Mesendoderm (in vitro differentiated cells): ENCODE results near the gene PPA1.

Experiments
- DNase-seq: peaks from one replicate; pipeline ENCODE4 v3.0.0; 2013
- H2AK5ac ChIP-seq: 2 replicates; pipeline ENCODE4 v1.6.1; 2013; ENCODE audit warnings: low read length, inconsistent platforms
- H2BK120ac ChIP-seq: 2 replicates; pipeline ENCODE4 v1.6.1; 2013; ENCODE audit warnings: low read depth, mild to moderate bottlenecking, low read length, moderate library complexity, mixed read lengths
- H2BK15ac ChIP-seq: replicated peaks from 2 replicates; pipeline ENCODE4 v1.6.1; 2013; ENCODE audit warnings: low read depth, mild to moderate bottlenecking, moderate library complexity
- H2BK5ac ChIP-seq: 2 replicates; pipeline ENCODE4 v1.6.1; 2013; ENCODE audit warnings: low read length, inconsistent platforms
- H3K18ac ChIP-seq: 2 replicates; pipeline ENCODE4 v1.6.1; 2013; ENCODE audit warnings: mild to moderate bottlenecking, low read length, mixed read lengths
- H3K23ac ChIP-seq: one replicate; pipeline ENCODE4 v1.6.1; 2013; ENCODE audit warnings: low read length
- H3K27ac ChIP-seq: 2 replicates; pipeline ENCODE4 v1.5.1; 2013; ENCODE audit warnings: low read depth, mild to moderate bottlenecking, inconsistent platforms, low read length, moderate library complexity
- H3K27me3 ChIP-seq: 2 replicates; pipeline ENCODE4 v1.6.1; 2013; ENCODE audit warnings: low read length, control low read depth, mild to moderate bottlenecking, inconsistent platforms; ENCODE audit not compliant: insufficient read depth, poor library complexity
- H3K36me3 ChIP-seq: 2 replicates; pipeline ENCODE4 v1.6.1; 2013; ENCODE audit warnings: low read length, inconsistent platforms; ENCODE audit not compliant: control insufficient read depth, insufficient read depth
- H3K4ac ChIP-seq: one replicate; pipeline ENCODE4 v1.6.1; 2013; ENCODE audit warnings: low read depth, mild to moderate bottlenecking, low read length, moderate library complexity
- H3K4me1 ChIP-seq: 2 replicates; pipeline ENCODE4 v1.6.1; 2013; ENCODE audit warnings: low read depth, low read length, inconsistent platforms; ENCODE audit not compliant: control insufficient read depth
- H3K4me2 ChIP-seq: 2 replicates; pipeline ENCODE4 v1.6.1; 2013; ENCODE audit warnings: low read length
- H3K4me3 ChIP-seq: 2 replicates; pipeline ENCODE4 v1.5.1; 2013; ENCODE audit warnings: mild to moderate bottlenecking, low read length
- H3K56ac ChIP-seq: one replicate; pipeline ENCODE4 v1.6.1; 2013; ENCODE audit warnings: low read length
- H3K79me1 ChIP-seq: 2 replicates; pipeline ENCODE4 v1.6.1; 2013; ENCODE audit warnings: low read length, inconsistent platforms
- H3K79me2 ChIP-seq: 2 replicates; pipeline ENCODE4 v1.6.1; 2013; ENCODE audit warnings: mild to moderate bottlenecking, low read length; ENCODE audit not compliant: control insufficient read depth, insufficient read depth
- H3K9ac ChIP-seq: 2 replicates; pipeline ENCODE4 v1.6.1; 2013; ENCODE audit warnings: low read length, inconsistent platforms
- H4K5ac ChIP-seq: one replicate; pipeline ENCODE4 v1.6.1; 2013; ENCODE audit warnings: low read length
- H4K8ac ChIP-seq: one replicate; pipeline ENCODE4 v1.6.1; 2013; ENCODE audit warnings: low read depth, mild to moderate bottlenecking, control low read depth, low read length, moderate library complexity
- WGBS: extraction: QIAGEN DNeasy Blood & Tissue Kit; methylation state at CpG from one replicate; pipeline ENCODE4 v1.1.7; 2013; ENCODE audit warnings: low lambda C conversion rate, missing lambda C conversion rate; ENCODE audit not compliant: insufficient coverage; ENCODE audit errors: extremely low coverage; 5-methylcytosine and 5-hydroxymethylcytosine counted together

PPA1 gene

GRCh38 chr10:70232859-70233108, 445 bp downstream of the PPA1 start:
- Histone ChIP-seq H3K23ac (peak overlapping the region; percentile 36), H3K4me1 (no peaks in the 10 kb centered on the region), H2BK5ac (no peak overlapping the region), H3K4me2 (peak overlapping the region; percentile 77), H3K27ac (peak overlapping the region; percentile 13), H3K36me3 (no peaks in the 10 kb centered on the region), H3K79me2 (peaks cover 9% of the 10 kb centered on the region), H3K27me3 (no peaks in the 10 kb centered on the region), H3K9ac (peak overlapping the region; percentile 80), H3K4me3 (peak overlapping the region; percentile 81), H3K18ac (peak overlapping the region; percentile 65), H2BK15ac (no peak overlapping the region), H3K56ac (peak overlapping the region; percentile 90), H4K8ac (no peak overlapping the region), H3K4ac (no peak overlapping the region), H2BK120ac (no peak overlapping the region), H3K79me1 (no peaks in the 10 kb centered on the region), H2AK5ac (no peak overlapping the region), H4K5ac (no peak overlapping the region)
- WGBS: no CpG with 5 or more reads among the region's 18 CpGs
- DNase-seq: no peak

GRCh38 chr10:70232155-70232858, 922 bp downstream of the PPA1 start:
- Histone ChIP-seq H3K79me1 (no peaks in the 10 kb centered on the region), H3K27me3 (no peaks in the 10 kb centered on the region), H3K4me3 (peak overlapping the region; percentile 81), H2BK5ac (no peak overlapping the region), H2BK15ac (no peak overlapping the region), H3K56ac (peak overlapping the region; percentile 90), H3K4me2 (peak overlapping the region; percentile 77), H3K4me1 (no peaks in the 10 kb centered on the region), H2AK5ac (no peak overlapping the region), H3K36me3 (no peaks in the 10 kb centered on the region), H4K5ac (no peak overlapping the region), H3K79me2 (peaks cover 9% of the 10 kb centered on the region), H3K23ac (peak overlapping the region; percentile 36), H2BK120ac (no peak overlapping the region), H3K18ac (peak overlapping the region; percentile 20), H3K9ac (peak overlapping the region; percentile 80), H3K4ac (no peak overlapping the region), H3K27ac (no peak overlapping the region), H4K8ac (no peak overlapping the region)
- peak; percentile 69 for DNase-seq
- no CpG with 5 or more reads among the region's 39 CpGs for WGBS

- Histone ChIP-seq H3K9ac (no peak overlapping the region), H2AK5ac (no peak overlapping the region), H2BK120ac (no peak overlapping the region), H3K18ac (no peak overlapping the region), H2BK15ac (no peak overlapping the region), H3K36me3 (no peaks in the 10 kb centered on the region), H3K79me1 (peaks cover 1% of the 10 kb centered on the region), H2BK5ac (no peak overlapping the region), H3K4me1 (no peaks in the 10 kb centered on the region), H3K27me3 (no peaks in the 10 kb centered on the region), H3K23ac (no peak overlapping the region), H3K79me2 (peaks cover 11% of the 10 kb centered on the region), H3K4me3 (no peak overlapping the region), H3K56ac (no peak overlapping the region), H3K27ac (no peak overlapping the region), H3K4ac (no peak overlapping the region), H4K5ac (no peak overlapping the region), H4K8ac (no peak overlapping the region), H3K4me2 (no peak overlapping the region)
- no peak for DNase-seq
- no CpG with 5 or more reads among the region's 1 CpG for WGBS
These were observed 4.7 kb downstream of the PPA1 start for GRCh38 chr10:70228491-70228890.

- no CpG with 5 or more reads among the region's 3 CpGs for WGBS
These were observed 5.5 kb downstream of the PPA1 start for GRCh38 chr10:70227548-70228320.

GRCh38 chr10:70223728-70224127, 9.5 kb downstream of the PPA1 start:
- H3K18ac ChIP-seq: no peak overlapping the region
- H2BK5ac ChIP-seq: no peak overlapping the region
- DNase-seq: no peak
- H3K9ac ChIP-seq: no peak overlapping the region
- H2BK120ac ChIP-seq: no peak overlapping the region
- H4K8ac ChIP-seq: no peak overlapping the region
- no peak overlapping the region for H3K23ac ChIP-seq
- no peak overlapping the region for H2AK5ac ChIP-seq
- no peaks in the 10 kb centered on the region for H3K36me3 ChIP-seq
- peaks cover 2% of the 10 kb centered on the region for H3K79me2 ChIP-seq
- H3K27ac ChIP-seq: no peak overlapping the region
- no peaks in the 10 kb centered on the region for H3K4me1 ChIP-seq
- H2BK15ac ChIP-seq: no peak overlapping the region
- no peaks in the 10 kb centered on the region for H3K27me3 ChIP-seq
- H3K79me1 ChIP-seq: peaks cover 1% of the 10 kb centered on the region
- WGBS: 100% methylated on average over 2 of the region's 2 CpGs
- H4K5ac ChIP-seq: no peak overlapping the region
- H3K4me3 ChIP-seq: no peak overlapping the region
- H3K4me2 ChIP-seq: no peak overlapping the region
- no peak overlapping the region for H3K4ac ChIP-seq
- H3K56ac ChIP-seq: no peak overlapping the region

More at GRCh38 chr10:70227548-70228320, 5.5 kb downstream of the PPA1 start:
- H3K27me3 ChIP-seq: no peaks in the 10 kb centered on the region
- no peak overlapping the region for H2BK15ac ChIP-seq
- no peak overlapping the region for H2BK120ac ChIP-seq
- H3K9ac ChIP-seq: no peak overlapping the region
- no peak overlapping the region for H3K56ac ChIP-seq
- H4K5ac ChIP-seq: no peak overlapping the region
- H3K27ac ChIP-seq: no peak overlapping the region
- no peak overlapping the region for H4K8ac ChIP-seq
- no peaks in the 10 kb centered on the region for H3K4me1 ChIP-seq
- no peak overlapping the region for H3K4me2 ChIP-seq
- H3K23ac ChIP-seq: no peak overlapping the region
- no peaks in the 10 kb centered on the region for H3K36me3 ChIP-seq
- H2AK5ac ChIP-seq: no peak overlapping the region
- H3K18ac ChIP-seq: no peak overlapping the region
- H3K79me2 ChIP-seq: peaks cover 11% of the 10 kb centered on the region
- no peak overlapping the region for H3K4me3 ChIP-seq
- DNase-seq: no peak
- no peak overlapping the region for H3K4ac ChIP-seq
- peaks cover 1% of the 10 kb centered on the region for H3K79me1 ChIP-seq
- H2BK5ac ChIP-seq: no peak overlapping the region
